GM12878 (cell line): Measurements from ENCODE around the gene NCKAP5L.

Experiments
- EZH2 ChIP-seq: IDR thresholded peaks from 2 replicates; pipeline ENCODE4 v1.6.1; 2012; ENCODE audit warnings: low read depth, mild to moderate bottlenecking, control low read depth, inconsistent platforms, low read length, borderline replicate concordance; ENCODE audit not compliant: control insufficient read depth
- RCOR1 ChIP-seq: conservative IDR thresholded peaks from 2 replicates; pipeline ENCODE4 v1.6.1; 2012; ENCODE audit warnings: low read depth, low read length, improper control_type of control experiment

DNA sequence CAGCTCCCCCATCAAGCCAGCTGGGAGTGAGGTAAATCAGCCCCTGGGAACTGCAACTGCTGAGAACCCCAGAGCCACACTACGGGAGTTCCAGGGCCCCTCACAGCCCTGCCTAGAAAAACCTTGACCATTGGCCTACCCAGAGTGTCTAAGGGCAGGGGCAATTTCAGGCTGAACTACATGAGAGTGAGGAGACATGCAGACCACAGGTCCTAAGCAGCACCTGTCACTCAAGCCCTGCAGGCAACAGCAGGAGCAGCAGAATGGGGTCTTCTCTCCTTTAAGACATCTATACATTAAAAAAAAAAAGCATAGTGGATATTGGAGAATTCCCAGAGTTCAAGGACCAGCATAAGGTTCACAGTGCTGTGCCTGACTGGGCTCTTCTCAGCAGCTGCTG is 4.9 kb downstream of the NCKAP5L start:
- no peak for TF ChIP-seq RCOR1
- TF ChIP-seq EZH2 = no peak
